Smooth muscle cell (in vitro differentiated cells): ENCODE results near the gene POLR1G. TPM values are rescaled to one million over a fixed set of nuclear protein-coding genes. Genes with fewer than 3 reads are reported as not detected.

Experiments used
- DNase-seq: peaks from one replicate; lab custom pipeline; 2025; ENCODE audit not compliant: unreplicated experiment; lab: John Stamatoyannopoulos, UW
- H2AFZ ChIP-seq: fragments of 200-600 bp; sonication (generic); 2 replicates; pipeline ENCODE4 v1.6.0; 2016; ENCODE audit warnings: antibody characterized with exemption, low read depth, mild to moderate bottlenecking
- H3F3A ChIP-seq: fragments of 200-600 bp; sonication (generic); 2 replicates; pipeline ENCODE4 v1.6.0; 2017; ENCODE audit warnings: antibody characterized with exemption, low read depth
- H3K27ac ChIP-seq: fragments of 200-600 bp; sonication (generic); 2 replicates; pipeline ENCODE4 v1.5.1; 2016; ENCODE audit warnings: low read depth, mild to moderate bottlenecking
- H3K27me3 ChIP-seq: fragments of 200-600 bp; sonication (generic); 2 replicates; pipeline ENCODE4 v1.6.1; 2016; ENCODE audit warnings: low read depth, mild to moderate bottlenecking
- H3K36me3 ChIP-seq: fragments of 200-600 bp; sonication (generic); 2 replicates; pipeline ENCODE4 v1.5.1; 2016; ENCODE audit warnings: low read depth
- H3K4me1 ChIP-seq: fragments of 200-600 bp; sonication (generic); 2 replicates; pipeline ENCODE4 v1.5.1; 2016; ENCODE audit warnings: low read depth
- H3K4me2 ChIP-seq: fragments of 200-600 bp; sonication (generic); 2 replicates; pipeline ENCODE4 v1.6.0; 2016; ENCODE audit warnings: mild to moderate bottlenecking
- H3K4me3 ChIP-seq: fragments of 200-600 bp; sonication (generic); 2 replicates; pipeline ENCODE4 v1.5.1; 2016; ENCODE audit warnings: mild to moderate bottlenecking
- H3K79me2 ChIP-seq: fragments of 200-600 bp; sonication (generic); 2 replicates; pipeline ENCODE4 v1.6.0; 2016; ENCODE audit warnings: low read depth, mild to moderate bottlenecking
- H3K9ac ChIP-seq: fragments of 200-600 bp; sonication (generic); 2 replicates; pipeline ENCODE4 v1.6.0; 2016; ENCODE audit warnings: low read depth
- H3K9me3 ChIP-seq: fragments of 200-600 bp; sonication (generic); replicated peaks from 2 replicates; pipeline ENCODE4 v1.5.1; 2016; ENCODE audit warnings: low read depth
- H4K20me1 ChIP-seq: fragments of 200-600 bp; sonication (generic); 2 replicates; pipeline ENCODE4 v1.6.0; 2016; ENCODE audit warnings: low read depth
- WGBS: methylation state at CpG from one replicate; pipeline ENCODE4 v1.1.7; 2016; ENCODE audit warnings: low lambda C conversion rate; 5-methylcytosine and 5-hydroxymethylcytosine counted together
- polyA plus RNA-seq: library from polyadenylated mRNA; unstranded; fragments of >200 nt; fragmentation: Nextera tagmentation; extraction: Ambion mirVana; gene quantifications from 2 replicates; pipeline ENCODE4 v1.2.1, GENCODE V29; 2016
- total RNA-seq: library from RNA; depleted of rRNA; stranded (reverse); fragments of >200 nt; gene quantifications from 2 replicates; pipeline ENCODE4 v1.2.3, GENCODE V29; 2014
- TF ChIP-seq, protein P1 (sequence below): fragments of 200-600 bp; sonication (generic); IDR thresholded peaks from 2 replicates; pipeline ENCODE4 v1.5.1; 2017; ENCODE audit warnings: borderline replicate concordance, mild to moderate bottlenecking, antibody characterized with exemption; ENCODE audit not compliant: insufficient read depth, poor library complexity, severe bottlenecking

Gene POLR1G
- total and polyA plus RNA-seq, 2 experiments from 2014 or later = 1.6 to 2.7 TPM

DNA sequence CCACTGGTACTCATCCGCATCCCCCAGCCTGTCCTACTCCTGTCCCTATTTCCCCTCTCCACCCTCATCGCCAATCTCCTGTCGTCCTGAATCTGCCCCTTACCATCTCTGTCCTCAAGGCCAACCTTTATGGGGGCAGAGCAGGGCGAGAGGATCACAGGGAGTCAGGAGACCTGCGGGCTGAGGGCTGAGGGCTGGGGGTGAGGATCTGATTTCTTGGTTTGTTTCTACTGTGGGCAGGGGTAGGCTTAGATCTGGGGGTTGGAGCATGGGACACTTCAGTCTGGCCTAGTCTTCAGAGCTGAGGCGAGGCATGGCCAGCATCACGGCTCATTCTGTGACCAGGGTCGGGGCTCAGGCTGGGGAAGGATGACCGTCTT is 33.8 kb downstream of the POLR1G start:
- Histone ChIP-seq H2AFZ (no peak overlapping the region), H3K9me3 (no peaks in the 10 kb centered on the region), H4K20me1 (no peaks in the 10 kb centered on the region), H3K36me3 (no peaks in the 10 kb centered on the region), H3K4me3 (peak overlapping the region; percentile 86), H3K4me2 (peak overlapping the region; percentile 89), H3K9ac (peak overlapping the region; percentile 87), H3K27ac (peak overlapping the region; percentile 87), H3K79me2 (no peaks in the 10 kb centered on the region), H3F3A (peaks cover 29% of the 10 kb centered on the region), H3K4me1 (peaks cover 5% of the 10 kb centered on the region), H3K27me3 (no peaks in the 10 kb centered on the region)
- no peak for DNase-seq
- 54% methylated on average over 9 of the region's 9 CpGs for WGBS
- TF ChIP-seq, protein P1, sequence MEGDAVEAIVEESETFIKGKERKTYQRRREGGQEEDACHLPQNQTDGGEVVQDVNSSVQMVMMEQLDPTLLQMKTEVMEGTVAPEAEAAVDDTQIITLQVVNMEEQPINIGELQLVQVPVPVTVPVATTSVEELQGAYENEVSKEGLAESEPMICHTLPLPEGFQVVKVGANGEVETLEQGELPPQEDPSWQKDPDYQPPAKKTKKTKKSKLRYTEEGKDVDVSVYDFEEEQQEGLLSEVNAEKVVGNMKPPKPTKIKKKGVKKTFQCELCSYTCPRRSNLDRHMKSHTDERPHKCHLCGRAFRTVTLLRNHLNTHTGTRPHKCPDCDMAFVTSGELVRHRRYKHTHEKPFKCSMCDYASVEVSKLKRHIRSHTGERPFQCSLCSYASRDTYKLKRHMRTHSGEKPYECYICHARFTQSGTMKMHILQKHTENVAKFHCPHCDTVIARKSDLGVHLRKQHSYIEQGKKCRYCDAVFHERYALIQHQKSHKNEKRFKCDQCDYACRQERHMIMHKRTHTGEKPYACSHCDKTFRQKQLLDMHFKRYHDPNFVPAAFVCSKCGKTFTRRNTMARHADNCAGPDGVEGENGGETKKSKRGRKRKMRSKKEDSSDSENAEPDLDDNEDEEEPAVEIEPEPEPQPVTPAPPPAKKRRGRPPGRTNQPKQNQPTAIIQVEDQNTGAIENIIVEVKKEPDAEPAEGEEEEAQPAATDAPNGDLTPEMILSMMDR = no peak

DNA sequence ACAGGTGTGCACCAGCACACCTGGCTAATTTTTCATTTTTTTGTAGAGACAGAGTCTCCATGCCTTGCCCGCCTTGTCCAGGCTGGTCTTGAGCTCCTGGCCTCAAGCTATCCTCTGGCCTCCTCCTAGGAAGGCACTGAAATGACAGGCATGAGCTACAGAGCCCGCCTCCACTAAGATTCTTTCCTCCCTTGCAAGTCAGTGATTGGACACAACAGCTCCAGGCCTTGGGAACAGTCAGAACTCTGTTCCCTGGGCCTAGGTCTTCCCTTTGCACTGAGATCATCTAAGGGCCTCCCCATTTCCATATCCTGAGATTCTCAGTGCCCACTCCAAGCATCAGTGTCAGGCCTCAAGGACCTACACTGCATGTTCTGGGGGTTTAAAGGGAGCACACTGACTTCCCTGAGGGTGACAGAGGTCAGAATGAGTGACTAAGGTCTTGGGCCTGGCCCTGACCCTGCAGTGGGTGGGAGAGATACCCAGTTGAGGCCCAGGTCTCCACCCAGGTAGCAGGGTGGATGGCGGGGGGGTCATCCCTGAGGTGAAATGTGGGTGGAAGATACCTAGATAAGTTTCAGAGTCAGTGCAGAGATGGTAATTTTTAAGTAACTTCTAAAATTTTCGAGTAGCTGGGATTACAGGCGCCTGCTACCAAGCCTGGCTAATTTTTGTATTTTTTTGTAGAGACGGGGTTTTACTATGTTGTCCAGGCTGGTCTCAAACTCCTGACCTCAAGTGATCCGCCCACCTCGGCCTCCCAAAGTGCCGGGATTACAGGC is 34.6 kb downstream of the POLR1G start:
- TF ChIP-seq, protein P1 = no peak
- H3K9me3 ChIP-seq = no peaks in the 10 kb centered on the region

DNA sequence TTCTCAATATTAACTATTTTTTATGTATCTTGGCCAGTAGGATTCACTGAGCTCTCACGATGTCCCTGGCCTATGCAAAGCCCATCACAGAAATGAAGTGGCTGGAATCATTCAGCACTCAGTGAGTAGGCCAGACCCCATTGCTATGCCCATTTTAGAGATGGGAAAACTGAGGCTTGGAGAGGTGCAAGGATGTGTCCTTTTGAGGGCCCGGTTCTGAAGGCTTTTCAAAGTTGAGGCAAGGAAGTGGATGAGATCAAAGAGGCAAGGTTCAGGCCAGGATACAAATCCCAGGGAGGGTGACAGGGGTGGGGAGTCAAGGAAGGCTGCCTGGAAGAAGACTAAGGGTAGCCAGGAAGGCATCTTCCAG is 35.9 kb downstream of the POLR1G start:
- Histone ChIP-seq H3K27me3 (no peaks in the 10 kb centered on the region), H3K9me3 (no peaks in the 10 kb centered on the region), H3K4me2 (no peak overlapping the region), H3K27ac (peak overlapping the region; percentile 99), H3K4me1 (peaks cover 5% of the 10 kb centered on the region), H3K36me3 (no peaks in the 10 kb centered on the region), H3K9ac (no peak overlapping the region), H2AFZ (no peak overlapping the region), H3K79me2 (no peaks in the 10 kb centered on the region), H3K4me3 (no peak overlapping the region), H4K20me1 (no peaks in the 10 kb centered on the region), H3F3A (peaks cover 33% of the 10 kb centered on the region)
- TF ChIP-seq, protein P1 = no peak
- 99% methylated on average over 2 of the region's 2 CpGs for WGBS
- no peak for DNase-seq

More for the DNA sequence above, 34.6 kb downstream of the POLR1G start:
- Histone ChIP-seq H3K9ac (no peak overlapping the region), H2AFZ (no peak overlapping the region), H3K27ac (peak overlapping the region; percentile 87), H3K4me1 (peaks cover 5% of the 10 kb centered on the region), H3K36me3 (no peaks in the 10 kb centered on the region), H4K20me1 (no peaks in the 10 kb centered on the region), H3K4me3 (no peak overlapping the region), H3F3A (peaks cover 33% of the 10 kb centered on the region), H3K79me2 (no peaks in the 10 kb centered on the region), H3K27me3 (no peaks in the 10 kb centered on the region), H3K4me2 (no peak overlapping the region)
- DNase-seq = no peak
- 89% methylated on average over 9 of the region's 9 CpGs for WGBS

DNA sequence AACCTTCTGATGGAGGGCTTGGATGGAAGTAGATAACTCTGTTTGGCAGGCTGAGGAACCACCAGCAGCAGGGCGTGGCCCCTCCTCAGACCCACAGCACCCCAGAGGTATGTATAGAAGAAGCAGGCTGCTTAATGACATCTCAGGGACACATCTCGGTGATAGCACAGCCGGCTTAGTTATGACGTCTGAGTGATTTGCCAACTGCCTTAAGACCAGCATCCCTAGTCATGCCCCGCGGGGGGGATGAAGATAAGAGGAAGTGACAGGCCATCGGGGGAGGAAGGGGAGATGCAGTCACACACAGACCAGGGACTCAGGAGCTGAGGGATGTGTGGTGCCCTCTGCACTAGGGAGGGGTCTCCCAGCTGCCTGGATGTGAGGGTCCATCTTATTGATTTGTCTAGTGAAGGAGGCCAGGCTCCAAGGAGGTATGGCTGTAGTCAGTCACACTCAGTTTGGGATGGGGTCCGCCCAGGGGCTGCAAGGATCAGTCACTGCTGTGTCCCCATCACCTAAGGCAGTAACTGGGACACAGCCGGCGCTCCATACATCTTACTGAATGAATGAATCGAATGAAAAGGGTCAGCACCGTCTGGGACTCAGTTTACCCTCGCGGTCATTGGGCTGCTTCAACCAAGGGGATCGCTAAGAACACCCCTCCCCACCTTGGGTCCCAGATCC is 36.5 kb downstream of the POLR1G start:
- peak overlapping the region; percentile 99 for H3K27ac ChIP-seq
- TF ChIP-seq, protein P1 = no peak
- no peaks in the 10 kb centered on the region for H3K79me2 ChIP-seq
- no peaks in the 10 kb centered on the region for H3K36me3 ChIP-seq
- no peak overlapping the region for H2AFZ ChIP-seq
- DNase-seq = no peak
- H3F3A ChIP-seq = peaks cover 33% of the 10 kb centered on the region
- peak overlapping the region; percentile 99 for H3K9ac ChIP-seq
- peak overlapping the region; percentile 64 for H3K4me3 ChIP-seq
- peak overlapping the region; percentile 96 for H3K4me2 ChIP-seq
- H4K20me1 ChIP-seq = no peaks in the 10 kb centered on the region
- 12% methylated on average over 15 of the region's 15 CpGs for WGBS
- H3K4me1 ChIP-seq = peaks cover 5% of the 10 kb centered on the region
- H3K27me3 ChIP-seq = no peaks in the 10 kb centered on the region
- no peaks in the 10 kb centered on the region for H3K9me3 ChIP-seq
